Breast epithelium (tissue), 4 donors: ENCODE results near the gene HIP1R. TPM values are rescaled to one million over a fixed set of nuclear protein-coding genes. Genes with fewer than 3 reads are reported as not detected.
A peak's percentile ranks its signal among the peaks of the same experiment; 100 is the strongest.

Source experiments
- DNase-seq, 2 donors: peaks; one replicate each; pipeline ENCODE4 v3.0.0-alpha.2; 2019; ENCODE audit warnings: low spot score in 2 of 2
- H3K27ac ChIP-seq, 2 donors: fragments of 200-600 bp; sonication (generic) in 1 of 2; one replicate each; pipeline ENCODE4 v1.5.1; 2016 to 2019; ENCODE audit warnings: mild to moderate bottlenecking in 1 of 2
- H3K27me3 ChIP-seq, 2 donors: fragments of 200-600 bp; sonication (generic) in 1 of 2; one replicate each; pipeline versions ENCODE4 v1.5.1 to v1.6.0; 2017 to 2019; ENCODE audit warnings: control low read depth in 1 of 2, mild to moderate bottlenecking in 1 of 2
- H3K36me3 ChIP-seq: fragments of 200-600 bp; one replicate; pipeline ENCODE4 v1.5.1; 2019
- H3K4me1 ChIP-seq, 2 donors: fragments of 200-600 bp; sonication (generic); one replicate each; pipeline ENCODE4 v1.5.1; 2016 to 2019; ENCODE audit warnings: control low read depth in 1 of 2
- H3K4me3 ChIP-seq, 3 donors: fragments of 200-600 bp; sonication (generic); 1 replicate in 2 of 3; 2 replicates in 1 of 3; pipeline ENCODE4 v1.5.1; 2016 to 2019; ENCODE audit warnings: mild to moderate bottlenecking in 3 of 3, moderate library complexity in 2 of 3
- H3K9me3 ChIP-seq, 2 donors: fragments of 200-600 bp; sonication (generic) in 1 of 2; one replicate each; pipeline ENCODE4 v1.5.1; 2016 to 2019; ENCODE audit warnings: control low read depth in 1 of 2
- POLR2A ChIP-seq: fragments of 450-650 bp; IDR thresholded peaks from one replicate; pipeline ENCODE4 v1.6.1; 2016; ENCODE audit warnings: antibody characterized with exemption, mild to moderate bottlenecking, moderate library complexity
- POLR2AphosphoS5 ChIP-seq, 3 donors: sonication (generic); formaldehyde crosslinking; IDR thresholded peaks; one replicate each; pipeline ENCODE4 v1.6.1; 2017; ENCODE audit warnings: antibody characterized with exemption in 3 of 3
- intact Hi-C: fragments of 100-400 bp; cut with DNase I; formaldehyde crosslinking; loops from one replicate; pipeline ENCODE4 v1.15.1; 2023; ENCODE audit warnings: low total_unique reads
- total RNA-seq, 3 donors: library from RNA; depleted of rRNA; stranded (reverse); fragments of >200 nt; gene quantifications; one replicate each; pipeline ENCODE4 v1.1.0, GENCODE V29; 2016
- TF ChIP-seq, protein P1 (sequence below), 3 donors: fragments of 450-650 bp; IDR thresholded peaks; one replicate each; pipeline ENCODE4 v1.5.1; 2016 to 2017; ENCODE audit warnings: antibody characterized with exemption in 3 of 3, mild to moderate bottlenecking in 3 of 3, moderate library complexity in 3 of 3

The HIP1R gene
- total RNA-seq, 3 donors from 2014 or later: 17.8 to 83.3 (median 49.5) TPM

DNA sequence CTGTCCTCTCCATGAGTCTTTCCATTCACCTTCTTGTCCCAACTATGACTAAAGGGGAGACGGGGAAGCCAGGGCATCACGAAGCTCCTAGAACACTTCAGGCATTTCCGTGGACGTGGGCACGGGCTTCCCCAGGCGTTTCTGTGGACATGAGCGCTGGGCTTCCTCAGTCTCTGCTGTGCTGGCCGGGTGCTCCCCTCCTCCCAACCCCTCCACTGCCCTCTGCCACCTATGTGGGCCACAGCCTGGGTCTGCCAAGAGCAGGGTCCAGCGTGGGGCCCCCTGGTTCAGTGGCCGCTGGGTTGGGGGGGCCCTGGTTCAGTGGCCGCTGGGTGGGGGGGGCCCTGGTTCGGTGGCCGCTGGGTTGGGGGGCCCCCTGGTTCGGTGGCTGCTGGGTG, 14.8 kb downstream of the HIP1R start:
- Histone ChIP-seq H3K27me3 (no peaks in the 10 kb centered on the region), H3K4me1 (peaks cover 0 to 11% of the 10 kb centered on the region in 2 donors), H3K27ac (peak overlapping the region; percentile 78 to 79), H3K36me3 (no peaks in the 10 kb centered on the region), H3K4me3 (no peak overlapping the region), H3K9me3 (no peaks in the 10 kb centered on the region)
- TF ChIP-seq POLR2AphosphoS5 (IDR thresholded peaks at IDR 0.05) (no peak), POLR2A (no peak)
- TF ChIP-seq, protein P1, sequence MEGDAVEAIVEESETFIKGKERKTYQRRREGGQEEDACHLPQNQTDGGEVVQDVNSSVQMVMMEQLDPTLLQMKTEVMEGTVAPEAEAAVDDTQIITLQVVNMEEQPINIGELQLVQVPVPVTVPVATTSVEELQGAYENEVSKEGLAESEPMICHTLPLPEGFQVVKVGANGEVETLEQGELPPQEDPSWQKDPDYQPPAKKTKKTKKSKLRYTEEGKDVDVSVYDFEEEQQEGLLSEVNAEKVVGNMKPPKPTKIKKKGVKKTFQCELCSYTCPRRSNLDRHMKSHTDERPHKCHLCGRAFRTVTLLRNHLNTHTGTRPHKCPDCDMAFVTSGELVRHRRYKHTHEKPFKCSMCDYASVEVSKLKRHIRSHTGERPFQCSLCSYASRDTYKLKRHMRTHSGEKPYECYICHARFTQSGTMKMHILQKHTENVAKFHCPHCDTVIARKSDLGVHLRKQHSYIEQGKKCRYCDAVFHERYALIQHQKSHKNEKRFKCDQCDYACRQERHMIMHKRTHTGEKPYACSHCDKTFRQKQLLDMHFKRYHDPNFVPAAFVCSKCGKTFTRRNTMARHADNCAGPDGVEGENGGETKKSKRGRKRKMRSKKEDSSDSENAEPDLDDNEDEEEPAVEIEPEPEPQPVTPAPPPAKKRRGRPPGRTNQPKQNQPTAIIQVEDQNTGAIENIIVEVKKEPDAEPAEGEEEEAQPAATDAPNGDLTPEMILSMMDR (IDR thresholded peaks at IDR 0.05): no peak
- intact Hi-C loops: no loop called here
- no peak for DNase-seq

DNA sequence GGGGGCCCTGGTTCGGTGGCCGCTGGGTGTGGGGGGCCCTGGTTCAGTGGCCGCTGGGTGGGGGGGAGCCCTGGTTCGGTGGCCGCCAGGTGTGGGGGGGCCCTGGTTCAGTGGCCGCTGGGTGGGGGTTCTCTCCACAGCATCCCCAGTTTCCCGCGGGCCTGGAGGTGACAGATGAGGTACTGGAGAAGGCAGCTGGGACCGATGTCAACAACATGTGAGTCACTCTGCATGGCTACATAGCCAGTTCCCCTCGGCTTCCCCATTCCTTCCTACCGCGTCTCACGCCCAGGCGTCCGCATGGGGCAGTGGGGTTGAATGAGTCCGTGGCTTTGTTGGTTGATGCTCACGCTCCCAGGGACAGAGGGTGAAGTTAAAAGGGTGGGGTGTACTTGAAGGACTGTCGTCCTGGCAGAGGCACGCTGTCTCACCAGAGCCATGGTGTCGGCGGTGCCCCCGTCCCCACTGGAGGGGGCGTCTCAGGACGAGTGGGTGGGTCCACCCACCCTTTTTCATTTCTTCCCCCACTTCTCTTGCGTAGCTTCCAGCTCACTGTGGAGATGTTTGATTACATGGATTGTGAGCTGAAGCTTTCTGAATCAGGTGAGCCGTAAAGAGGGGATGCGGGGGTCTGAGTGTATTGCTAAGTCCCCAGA, 15.6 kb downstream of the HIP1R start:
- H3K27me3 ChIP-seq: no peaks in the 10 kb centered on the region
- intact Hi-C loops: no loop called here
- no peak overlapping the region for H3K4me3 ChIP-seq
- H3K9me3 ChIP-seq: no peaks in the 10 kb centered on the region
- DNase-seq: no peak
- TF ChIP-seq, protein P1 (IDR thresholded peaks at IDR 0.05): no peak
- no peak for TF ChIP-seq POLR2A
- peak in 1 of 3 donors; percentile 22 for TF ChIP-seq POLR2AphosphoS5 (IDR thresholded peaks at IDR 0.05)
- H3K4me1 ChIP-seq: peaks cover 0 to 4% of the 10 kb centered on the region in 2 donors
- peak overlapping the region; percentile 13 to 72 for H3K27ac ChIP-seq
- no peaks in the 10 kb centered on the region for H3K36me3 ChIP-seq

DNA sequence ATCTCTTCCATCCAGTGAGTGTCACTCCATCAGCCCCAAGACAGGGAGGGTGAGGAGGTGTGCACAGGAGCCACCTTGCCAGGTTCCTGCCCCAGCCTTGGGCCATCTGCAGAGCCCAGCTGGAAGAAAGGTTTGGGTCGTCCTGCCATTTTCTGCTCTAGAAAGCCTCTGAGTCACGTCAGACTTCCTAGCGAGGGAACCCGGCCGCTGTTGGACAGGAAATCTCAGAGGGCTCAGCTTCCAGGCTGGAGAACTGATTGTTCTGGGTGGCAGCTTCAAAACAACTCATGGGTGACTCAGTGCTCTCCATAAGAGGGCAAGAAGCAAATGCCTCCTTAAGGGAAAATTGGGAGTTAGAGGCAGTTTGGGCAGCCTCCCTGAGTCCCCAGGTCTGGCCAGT, 16.6 kb downstream of the HIP1R start:
- H3K36me3 ChIP-seq: no peaks in the 10 kb centered on the region
- H3K4me1 ChIP-seq: no peaks in the 10 kb centered on the region
- no peaks in the 10 kb centered on the region for H3K27me3 ChIP-seq
- intact Hi-C loops: no loop called here
- no peak overlapping the region for H3K4me3 ChIP-seq
- DNase-seq: no peak
- TF ChIP-seq POLR2AphosphoS5 (IDR thresholded peaks at IDR 0.05): peak in 1 of 3 donors; percentile 22
- TF ChIP-seq, protein P1 (IDR thresholded peaks at IDR 0.05): no peak
- no peaks in the 10 kb centered on the region for H3K9me3 ChIP-seq
- peak overlapping the region; percentile 72 for H3K27ac ChIP-seq

DNA sequence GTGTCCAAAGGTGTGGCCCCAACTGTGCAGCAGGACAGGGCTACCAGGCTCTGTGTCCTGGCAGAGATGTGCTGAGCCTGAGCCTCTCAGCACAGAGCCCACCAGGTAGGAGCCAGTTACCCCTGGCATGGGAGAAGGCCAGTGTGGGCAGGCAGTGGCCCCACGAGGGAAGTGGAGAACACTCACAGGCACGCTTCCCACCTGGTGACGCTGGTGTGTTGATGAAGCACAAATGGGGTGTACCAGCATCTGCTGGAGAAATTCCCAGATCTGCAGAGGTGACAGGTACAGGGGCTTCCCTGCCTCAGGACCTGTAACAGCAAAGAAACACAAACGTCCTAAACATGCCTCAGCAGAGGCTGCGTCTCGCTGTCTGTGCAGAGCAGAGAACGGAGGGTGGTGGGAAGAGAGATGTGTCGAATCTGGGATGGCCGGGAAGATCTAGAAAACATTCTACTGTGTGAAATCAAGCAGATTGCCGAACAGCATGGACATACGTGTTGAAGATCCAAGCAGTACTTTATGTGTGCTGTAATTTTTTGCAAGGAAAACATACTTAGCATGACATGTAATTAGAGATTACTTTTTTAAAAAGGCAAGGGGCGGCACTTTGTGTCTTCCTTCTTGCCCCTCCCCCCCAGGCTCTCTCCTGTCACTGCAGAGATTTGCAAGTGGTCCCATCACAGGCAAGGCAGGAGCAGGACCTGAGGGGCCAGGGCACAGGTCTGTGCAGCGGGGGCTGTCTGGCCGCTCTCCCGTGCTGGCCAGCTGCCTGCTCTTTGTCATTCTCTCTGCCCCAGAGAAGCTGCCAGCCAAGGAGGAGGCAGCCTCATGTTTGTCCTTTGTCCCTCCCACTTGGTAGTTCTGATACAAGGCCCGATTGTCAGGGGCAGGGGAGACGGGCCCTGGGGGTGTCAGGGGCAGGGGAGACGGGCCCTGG, 17.3 kb downstream of the HIP1R start:
- no peak overlapping the region for H3K4me3 ChIP-seq
- H3K9me3 ChIP-seq: no peaks in the 10 kb centered on the region
- peak overlapping the region; percentile 72 for H3K27ac ChIP-seq
- no peaks in the 10 kb centered on the region for H3K27me3 ChIP-seq
- H3K4me1 ChIP-seq: no peaks in the 10 kb centered on the region
- DNase-seq: no peak
- intact Hi-C loops: no loop called here
- TF ChIP-seq POLR2A (no peak), POLR2AphosphoS5 (IDR thresholded peaks at IDR 0.05) (peak in 1 of 3 donors; percentile 9)
- no peaks in the 10 kb centered on the region for H3K36me3 ChIP-seq

DNA sequence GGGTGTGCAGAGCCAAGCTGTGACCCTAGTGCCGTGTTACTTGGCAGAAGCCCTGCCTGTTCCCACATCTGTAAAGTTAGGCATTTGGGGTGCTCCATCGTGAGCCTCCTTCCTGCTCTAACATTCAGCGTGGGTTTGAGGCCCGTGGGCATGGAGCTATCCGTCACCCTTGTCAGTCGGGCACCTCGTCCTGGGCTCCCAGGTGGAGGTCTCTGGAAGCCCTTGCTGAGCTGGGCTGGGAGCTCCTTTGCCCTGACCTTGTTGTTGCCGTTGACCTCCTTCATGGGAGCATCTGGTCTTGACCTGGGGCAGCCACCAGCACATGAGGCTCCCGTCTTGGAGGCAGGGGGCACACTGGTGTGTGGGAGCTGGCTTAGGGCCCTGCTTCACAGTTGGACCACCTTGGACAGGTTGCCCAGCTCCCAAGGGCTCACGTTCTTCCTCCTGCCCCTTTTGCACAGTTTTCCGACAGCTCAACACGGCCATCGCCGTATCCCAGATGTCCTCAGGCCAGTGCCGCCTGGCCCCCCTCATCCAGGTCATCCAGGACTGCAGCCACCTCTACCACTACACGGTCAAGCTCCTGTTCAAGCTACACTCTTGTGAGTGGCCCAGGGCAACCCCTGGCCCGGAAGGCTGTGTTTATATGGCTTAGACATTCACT, 18.5 kb downstream of the HIP1R start:
- no peak for DNase-seq
- Histone ChIP-seq H3K9me3 (no peaks in the 10 kb centered on the region), H3K4me1 (no peaks in the 10 kb centered on the region), H3K27me3 (no peaks in the 10 kb centered on the region), H3K27ac (peak overlapping the region; percentile 72), H3K36me3 (no peaks in the 10 kb centered on the region), H3K4me3 (no peak overlapping the region)
- intact Hi-C loops: no loop called here
- TF ChIP-seq POLR2AphosphoS5 (IDR thresholded peaks at IDR 0.05) (no peak), POLR2A (no peak)
- TF ChIP-seq, protein P1 (IDR thresholded peaks at IDR 0.05): no peak
